Measurements from ENCODE around the gene UBXN4. TPM values are rescaled to one million over a fixed set of nuclear protein-coding genes. Genes with fewer than 3 reads are reported as not detected.

Gene UBXN4
- total RNA-seq, 1 donor from 2014 or later = 88.1 TPM

- no peak for TF ChIP-seq CTCF (IDR thresholded peaks at IDR 0.05)
- Histone ChIP-seq H3K27ac (no peak overlapping the region), H3K4me1 (no peaks in the 10 kb centered on the region), H3K27me3 (ENCODE audit: low read depth) (no peaks in the 10 kb centered on the region), H3K36me3 (no peaks in the 10 kb centered on the region), H3K9me3 (peaks cover 6% of the 10 kb centered on the region), H3K4me3 (no peak overlapping the region)
- DNase-seq = no peak
- no peak for ATAC-seq
- intact Hi-C loops (cut with DNase I) = no loop called here
These were observed 79.5 kb downstream of the UBXN4 start for GRCh38 chr2:135821190-135821589.

DNA sequence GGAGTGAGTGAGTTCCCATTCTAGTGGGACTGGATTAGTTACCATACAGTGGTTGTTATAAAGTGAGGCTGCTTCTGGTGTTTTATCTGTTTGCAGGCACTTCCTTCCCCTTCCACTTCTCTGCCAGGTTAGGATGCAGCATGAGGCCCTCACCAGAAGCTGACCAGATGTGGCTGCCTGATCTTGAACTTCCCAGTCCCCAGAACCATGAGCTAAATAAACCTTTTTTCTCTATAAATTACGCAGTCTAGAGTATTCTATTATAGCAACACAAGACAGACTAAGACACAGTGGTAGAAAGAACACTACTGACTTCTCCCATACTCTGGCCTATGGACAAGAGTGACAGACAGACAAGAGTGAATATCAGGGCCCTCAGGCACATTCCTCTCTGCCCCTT lies 81.2 kb downstream of the UBXN4 start:
- DNase-seq = no peak
- no peaks in the 10 kb centered on the region for H3K36me3 ChIP-seq
- TF ChIP-seq CTCF (IDR thresholded peaks at IDR 0.05) = no peak

GRCh38 chr2:135825131-135825530 lies 83.5 kb downstream of the UBXN4 start:
- intact Hi-C loops (cut with DNase I) = no loop called here
- H3K27me3 ChIP-seq (ENCODE audit: low read depth) = no peaks in the 10 kb centered on the region
- peaks cover 6% of the 10 kb centered on the region for H3K9me3 ChIP-seq
- peak in 1 of 2 donors; percentile 7 for ATAC-seq
- no peak for TF ChIP-seq CTCF (IDR thresholded peaks at IDR 0.05)
- no peaks in the 10 kb centered on the region for H3K4me1 ChIP-seq
- H3K27ac ChIP-seq = peak overlapping the region; percentile 47
- no peak overlapping the region for H3K4me3 ChIP-seq
- no peaks in the 10 kb centered on the region for H3K36me3 ChIP-seq
- DNase-seq = no peak

More for the DNA sequence above, 81.2 kb downstream of the UBXN4 start:
- intact Hi-C loops (cut with DNase I) = no loop called here
- Histone ChIP-seq H3K27me3 (ENCODE audit: low read depth) (no peaks in the 10 kb centered on the region), H3K9me3 (peaks cover 6% of the 10 kb centered on the region), H3K4me1 (no peaks in the 10 kb centered on the region), H3K27ac (no peak overlapping the region), H3K4me3 (no peak overlapping the region)
- no peak for ATAC-seq

DNA sequence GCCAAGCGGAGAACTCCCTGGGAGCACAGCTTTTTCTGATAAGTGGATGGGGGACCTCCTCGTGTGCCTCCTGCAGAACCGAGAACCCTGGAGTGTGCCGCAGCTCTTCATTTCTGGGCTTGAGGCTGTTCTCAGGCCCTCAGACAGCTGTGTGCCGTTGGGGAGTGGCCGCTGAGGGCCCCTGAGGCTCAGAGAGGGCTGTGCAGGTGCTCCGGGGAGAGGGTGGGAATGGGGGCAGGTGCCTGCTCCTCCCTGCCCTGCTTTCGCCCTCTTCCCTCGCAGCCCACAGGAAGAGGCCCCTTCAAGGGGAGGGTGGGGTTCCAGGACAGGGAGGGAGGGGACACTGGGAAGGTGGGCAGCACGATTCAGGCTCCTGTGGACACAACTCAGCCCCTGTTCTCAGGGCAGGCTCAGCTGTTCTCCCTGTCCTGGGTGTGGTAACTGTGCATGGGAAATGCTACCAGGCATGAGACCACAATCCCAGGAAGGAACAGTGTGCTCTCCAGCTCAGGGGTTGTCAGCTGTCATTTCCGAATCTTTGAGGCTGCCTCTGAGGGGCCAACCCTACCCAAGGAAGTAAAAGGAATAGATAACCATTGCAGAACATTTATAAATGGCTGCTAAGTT lies 84.0 kb downstream of the UBXN4 start:
- peak overlapping the region; percentile 47 for H3K27ac ChIP-seq
- TF ChIP-seq CTCF (IDR thresholded peaks at IDR 0.05) = no peak

DNA sequence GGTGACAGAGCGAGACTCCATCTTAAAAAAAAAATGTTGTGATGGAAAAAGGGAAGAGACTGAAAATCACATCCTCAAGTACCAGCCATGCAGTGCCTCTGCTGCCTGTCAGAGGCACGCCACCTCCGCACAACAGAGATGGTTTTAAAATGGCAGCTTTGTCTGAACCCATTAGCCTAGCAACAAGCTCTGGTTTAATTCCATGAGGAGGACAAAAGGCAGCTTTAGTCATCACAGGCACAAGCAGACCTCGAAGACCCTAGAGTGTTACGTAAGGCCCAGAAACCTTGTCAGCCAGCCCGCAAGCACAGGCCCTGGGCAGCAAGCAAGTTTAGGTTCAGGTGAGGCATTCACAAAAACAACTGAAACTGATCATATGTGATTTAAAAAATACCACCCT lies 84.9 kb downstream of the UBXN4 start:
- H3K27me3 ChIP-seq (ENCODE audit: low read depth) = no peaks in the 10 kb centered on the region
- H3K9me3 ChIP-seq = peaks cover 6% of the 10 kb centered on the region
- TF ChIP-seq CTCF (IDR thresholded peaks at IDR 0.05) = no peak
- DNase-seq (no peak), ATAC-seq (no peak)
- intact Hi-C loops (cut with DNase I) = no loop called here
- no peaks in the 10 kb centered on the region for H3K36me3 ChIP-seq
- no peak overlapping the region for H3K4me3 ChIP-seq
- H3K27ac ChIP-seq = peak overlapping the region; percentile 47
- no peaks in the 10 kb centered on the region for H3K4me1 ChIP-seq

More for the DNA sequence above, 84.0 kb downstream of the UBXN4 start:
- H3K4me3 ChIP-seq = no peak overlapping the region
- no peaks in the 10 kb centered on the region for H3K36me3 ChIP-seq
- peak; percentile 33 to 59 for ATAC-seq
- H3K4me1 ChIP-seq = no peaks in the 10 kb centered on the region
- DNase-seq = no peak
- intact Hi-C loops (cut with DNase I) = no loop called here
- peaks cover 6% of the 10 kb centered on the region for H3K9me3 ChIP-seq
- H3K27me3 ChIP-seq (ENCODE audit: low read depth) = no peaks in the 10 kb centered on the region
